Right lobe of liver (tissue), 6 donors: ENCODE measurements around the gene MMP15. TPM values are rescaled to one million over a fixed set of nuclear protein-coding genes. Genes with fewer than 3 reads are reported as not detected.

Source experiments
- ATAC-seq, 4 donors: fragments of 200-7000 bp; cut with Tn5 transposase; one replicate each; pipeline ENCODE4 v1.9.1; 2020; ENCODE audit warnings: mild to moderate bottlenecking in 4 of 4, moderate library complexity in 4 of 4
- DNase-seq, 3 donors: peaks; one replicate each; pipeline ENCODE4 v3.0.0-alpha.2; 2020
- H3K27ac ChIP-seq, 3 donors: fragments of 200-600 bp; one replicate each; pipeline ENCODE4 v1.8.0; 2022
- H3K27me3 ChIP-seq, 2 donors: fragments of 200-600 bp; one replicate each; pipeline ENCODE4 v1.8.0; 2022
- H3K36me3 ChIP-seq, 4 donors: fragments of 200-600 bp; sonication (generic) in 1 of 4; one replicate each; pipeline versions ENCODE4 v1.5.1 to v1.8.0; 2017 to 2022; ENCODE audit warnings: control low read depth in 1 of 4
- H3K4me1 ChIP-seq, 4 donors: fragments of 200-600 bp; sonication (generic) in 1 of 4; one replicate each; pipeline versions ENCODE4 v1.5.1 to v1.8.0; 2017 to 2022; ENCODE audit warnings: control low read depth in 1 of 4
- H3K4me3 ChIP-seq, 3 donors: fragments of 200-600 bp; one replicate each; pipeline ENCODE4 v1.8.0; 2022
- H3K9me3 ChIP-seq, 4 donors: fragments of 200-600 bp; sonication (generic) in 1 of 4; one replicate each; pipeline versions ENCODE4 v1.5.1 to v1.8.0; 2017 to 2022; ENCODE audit warnings: control low read depth in 1 of 4
- CTCF ChIP-seq, 4 donors: fragments of 200-600 bp in 3 of 4; fragments of 450-650 bp in 1 of 4; IDR thresholded peaks; one replicate each; pipeline versions ENCODE4 v1.5.1 to v1.8.0; 2016 to 2022; ENCODE audit warnings: antibody characterized with exemption in 4 of 4, mild to moderate bottlenecking in 2 of 4
- POLR2A ChIP-seq: fragments of 450-650 bp; IDR thresholded peaks from one replicate; pipeline ENCODE4 v1.6.1; 2017; ENCODE audit warnings: antibody characterized with exemption, mild to moderate bottlenecking
- WGBS: methylation state at CpG from one replicate; pipeline ENCODE4 v1.1.6; 2018; ENCODE audit warnings: low coverage, low lambda C conversion rate; ENCODE audit not compliant: insufficient coverage; ENCODE audit errors: missing lambda C conversion rate; 5-methylcytosine and 5-hydroxymethylcytosine counted together
- intact Hi-C, 2 donors: fragments of 100-400 bp; cut with DNase I; formaldehyde crosslinking; loops; one replicate each; pipeline versions ENCODE4 v1.11.2 to v1.14.1; 2022
- total RNA-seq, 6 experiments: library from RNA; depleted of rRNA in 2 of 6; stranded (reverse); fragments of >200 nt in 2 of 6; fragmentation: NEBNext Ultra II Directional in 3 of 6; extraction: Animal tissue kit (Norgen Biotek cat#: 25700) in 3 of 6; gene quantifications; one replicate each; pipeline versions ENCODE4 v1.1.0 to v1.2.4, GENCODE V29; 2016 to 2023
- donor health status: DM: no; HTN: yes; CAD: no.
- donor health status: DM: no; HTN: no; CAD: no.
- donor health status: DM: no; HTN: no; CAD: no.
- donor health status: DM: no; HTN: yes; CAD: no.
- donor health status: DM: no; HTN: yes; CAD: no.

MMP15 gene
- total RNA-seq, 6 experiments from 2014 or later = 22.3 to 76.0 (median 35.2) TPM

GRCh38 chr16:58034774-58035173 lies 9.2 kb downstream of the MMP15 start:
- peaks cover 0 to 17% (median 6%) of the 10 kb centered on the region in 4 donors for H3K36me3 ChIP-seq
- no peak for DNase-seq
- H3K4me1 ChIP-seq = peaks cover 0 to 44% (median 27%) of the 10 kb centered on the region in 4 donors
- H3K27me3 ChIP-seq = no peaks in the 10 kb centered on the region
- H3K4me3 ChIP-seq = no peak overlapping the region
- intact Hi-C loops = no loop called here
- H3K27ac ChIP-seq = no peak overlapping the region
- TF ChIP-seq CTCF (IDR thresholded peaks at IDR 0.05) = no peak
- H3K9me3 ChIP-seq = no peaks in the 10 kb centered on the region
- no peak for ATAC-seq
- 78% methylated on average over 5 of the region's 11 CpGs for WGBS

- intact Hi-C loops = no loop called here
- Histone ChIP-seq H3K36me3 (peaks cover 0 to 24% (median 10%) of the 10 kb centered on the region in 4 donors), H3K4me1 (peaks cover 0 to 36% (median 23%) of the 10 kb centered on the region in 4 donors), H3K9me3 (no peaks in the 10 kb centered on the region), H3K27ac (no peak overlapping the region), H3K4me3 (no peak overlapping the region), H3K27me3 (no peaks in the 10 kb centered on the region)
- TF ChIP-seq POLR2A = no peak
- no peak for TF ChIP-seq CTCF (IDR thresholded peaks at IDR 0.05)
- 74% methylated on average over 4 of the region's 14 CpGs for WGBS
- peak in 1 of 3 donors; percentile 16 for DNase-seq
- ATAC-seq = no peak
Measured at GRCh38 chr16:58035356-58036170, 10.0 kb downstream of the MMP15 start.

- Histone ChIP-seq H3K27ac (no peak overlapping the region), H3K4me3 (no peak overlapping the region), H3K36me3 (peaks cover 0 to 38% (median 17%) of the 10 kb centered on the region in 4 donors), H3K4me1 (peaks cover 0 to 23% (median 14%) of the 10 kb centered on the region in 4 donors), H3K27me3 (no peaks in the 10 kb centered on the region), H3K9me3 (no peaks in the 10 kb centered on the region)
- ATAC-seq (no peak), DNase-seq (no peak)
- TF ChIP-seq CTCF (IDR thresholded peaks at IDR 0.05) (no peak), POLR2A (no peak)
- intact Hi-C loops = no loop called here
- 84% methylated on average over 4 of the region's 6 CpGs for WGBS
Measured at GRCh38 chr16:58036943-58037342, 11.4 kb downstream of the MMP15 start.

- no peak for DNase-seq
- H3K9me3 ChIP-seq = no peaks in the 10 kb centered on the region
- 100% methylated on average over 6 of the region's 16 CpGs for WGBS
- ATAC-seq = no peak
- H3K27me3 ChIP-seq = no peaks in the 10 kb centered on the region
- intact Hi-C loops = no loop called here
- no peak overlapping the region for H3K27ac ChIP-seq
- peaks cover 0 to 17% (median 9%) of the 10 kb centered on the region in 4 donors for H3K4me1 ChIP-seq
- peaks cover 0 to 44% (median 20%) of the 10 kb centered on the region in 4 donors for H3K36me3 ChIP-seq
- TF ChIP-seq POLR2A (no peak), CTCF (IDR thresholded peaks at IDR 0.05) (no peak)
- no peak overlapping the region for H3K4me3 ChIP-seq
Measured at GRCh38 chr16:58037365-58038057, 12.0 kb downstream of the MMP15 start.
